LHCN-M2 (cell line): ENCODE data around the gene DEPDC5. TPM values are rescaled to one million over a fixed set of nuclear protein-coding genes. Genes with fewer than 3 reads are reported as not detected.

Experiments
- DNase-seq: peaks from one replicate; pipeline ENCODE4 v3.0.0-alpha.2; 2012; ENCODE audit warnings: low read depth
- total RNA-seq: library from RNA; depleted of rRNA; stranded (reverse); fragments of >200 nt; gene quantifications from 2 replicates; pipeline ENCODE4 v1.2.3, GENCODE V29; 2014

DEPDC5 gene
- total RNA-seq, 1 experiment from 2014 or later, result 13.8 TPM

DNA sequence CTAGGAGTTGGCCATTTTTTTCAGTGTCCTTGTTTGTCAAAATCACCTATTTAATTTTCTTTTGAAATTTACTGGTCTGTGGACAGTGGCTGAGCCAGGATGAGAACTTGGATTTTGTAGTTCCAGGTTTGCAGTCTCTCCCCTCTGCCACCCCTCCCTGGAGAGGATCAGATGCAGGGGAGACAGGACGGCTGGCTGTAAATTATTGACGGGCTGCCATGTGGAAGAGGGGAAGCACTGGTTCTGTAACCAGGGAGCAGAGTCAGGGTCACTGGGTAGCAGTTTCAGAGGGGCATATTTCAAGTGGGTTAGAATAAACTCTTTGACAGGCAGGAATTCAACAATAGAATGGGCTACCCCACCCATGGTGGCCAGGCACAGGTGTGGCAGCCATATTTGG is 169.9 kb downstream of the DEPDC5 start:
- DNase-seq, result no peak

DNA sequence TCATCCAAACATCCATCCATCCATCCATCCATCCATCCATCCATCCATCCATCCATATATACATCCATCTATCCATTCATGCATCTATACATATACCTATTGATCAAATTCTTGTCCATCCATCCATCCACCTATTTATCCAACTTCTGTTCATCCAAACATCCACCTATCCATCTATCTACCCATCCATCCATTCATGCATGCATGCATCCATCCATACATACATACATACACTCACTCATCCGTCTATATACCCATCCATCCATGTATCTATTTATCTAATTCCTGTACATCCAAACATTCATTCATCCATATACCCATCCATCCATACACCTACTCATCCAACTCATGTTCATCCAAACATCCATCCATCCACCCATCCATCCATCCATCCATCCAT is 171.2 kb downstream of the DEPDC5 start:
- no peak for DNase-seq

DNA sequence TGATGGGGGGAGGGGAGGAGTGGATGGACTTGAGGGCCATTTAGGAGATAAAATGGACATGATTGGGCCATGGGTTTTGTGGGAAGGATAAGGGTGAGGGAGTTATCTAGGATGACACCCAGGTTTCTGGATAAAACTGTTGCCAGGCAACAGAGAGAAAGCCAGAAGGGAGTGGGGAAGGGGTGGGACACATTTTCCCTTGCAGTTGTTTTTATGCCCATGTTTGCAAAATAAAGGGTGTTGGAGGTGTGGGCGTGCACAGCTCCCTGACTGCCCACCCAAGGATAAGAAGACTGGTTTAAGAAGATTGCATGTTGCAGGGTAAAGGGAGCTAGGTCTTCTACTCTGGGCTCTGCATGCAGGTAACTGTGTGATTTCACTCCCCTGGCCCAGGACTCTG is 172.2 kb downstream of the DEPDC5 start:
- DNase-seq, result no peak

DNA sequence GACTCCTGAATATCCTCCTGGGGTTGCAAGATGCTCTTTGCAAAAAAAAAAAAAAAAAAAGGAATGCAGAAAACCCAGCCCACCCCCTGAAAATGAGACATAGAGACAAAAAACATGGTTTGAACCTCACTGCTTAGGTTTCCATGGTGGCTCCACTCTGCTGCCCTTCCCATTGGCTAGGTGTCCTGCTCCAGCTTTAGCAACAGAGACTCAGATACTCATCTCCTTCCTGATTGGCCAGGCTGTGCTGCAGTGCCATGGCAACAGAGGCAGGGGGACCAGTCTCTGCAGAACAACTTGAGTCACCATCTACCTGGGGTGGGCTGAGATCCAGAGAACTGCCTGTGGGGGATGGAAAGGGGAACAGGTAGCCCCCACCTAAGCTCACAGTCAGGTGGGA is 173.2 kb downstream of the DEPDC5 start:
- peak; percentile 17 for DNase-seq

DNA sequence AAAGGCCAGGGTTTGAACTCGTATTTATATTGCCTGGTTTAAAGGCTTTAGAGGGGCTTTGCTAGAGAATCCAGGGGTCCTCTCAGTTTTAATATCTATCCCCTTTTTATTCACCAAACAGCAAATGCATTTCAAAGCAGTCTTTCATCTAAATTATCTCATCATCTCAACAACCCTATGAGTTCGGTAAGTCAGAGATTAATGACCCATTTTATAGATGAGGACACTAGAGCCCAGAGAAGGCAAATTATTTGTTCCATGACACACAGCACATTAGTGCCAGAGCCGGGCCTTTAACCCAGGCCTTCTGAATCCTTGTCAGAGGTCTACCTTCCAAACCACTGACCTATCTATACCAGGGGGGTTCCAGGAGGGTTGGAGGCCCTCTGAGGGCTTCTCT is 173.7 kb downstream of the DEPDC5 start:
- no peak for DNase-seq

DNA sequence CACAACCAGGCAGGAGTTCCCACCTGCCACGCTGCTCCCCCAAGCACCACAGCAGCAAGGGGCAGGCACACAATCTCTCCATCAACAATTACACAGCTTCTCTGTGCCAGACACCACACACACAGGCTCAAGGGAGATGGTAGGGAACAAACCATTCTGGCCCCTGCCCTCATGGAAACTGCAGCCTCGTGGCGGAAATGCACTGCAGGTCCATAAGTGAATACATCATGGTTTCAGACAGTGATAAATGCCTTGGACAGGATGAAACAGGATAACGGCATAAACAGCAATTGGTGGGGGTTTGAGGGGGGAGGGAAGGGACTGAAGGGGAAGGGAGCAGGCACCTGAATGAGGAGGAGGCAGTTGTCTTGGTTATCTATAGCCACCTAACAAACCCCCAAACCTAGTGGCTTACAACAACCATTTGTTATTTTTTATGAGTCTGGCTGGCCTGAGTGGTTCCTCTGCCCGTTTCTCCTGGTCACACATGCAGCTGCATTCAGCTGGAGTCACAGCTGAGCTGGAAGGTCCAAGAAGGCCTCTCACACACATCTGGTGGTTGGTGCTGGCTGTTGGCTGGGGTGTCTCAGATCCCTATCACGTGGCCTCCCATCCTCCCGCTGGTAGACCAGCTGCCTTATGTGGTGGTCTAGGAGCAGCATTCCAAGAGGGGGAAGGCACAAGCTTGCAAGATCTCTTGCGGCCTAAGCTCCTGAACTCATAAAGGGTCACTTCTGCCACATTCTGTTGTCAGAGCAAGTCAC is 175.5 kb downstream of the DEPDC5 start:
- DNase-seq, result no peak

DNA sequence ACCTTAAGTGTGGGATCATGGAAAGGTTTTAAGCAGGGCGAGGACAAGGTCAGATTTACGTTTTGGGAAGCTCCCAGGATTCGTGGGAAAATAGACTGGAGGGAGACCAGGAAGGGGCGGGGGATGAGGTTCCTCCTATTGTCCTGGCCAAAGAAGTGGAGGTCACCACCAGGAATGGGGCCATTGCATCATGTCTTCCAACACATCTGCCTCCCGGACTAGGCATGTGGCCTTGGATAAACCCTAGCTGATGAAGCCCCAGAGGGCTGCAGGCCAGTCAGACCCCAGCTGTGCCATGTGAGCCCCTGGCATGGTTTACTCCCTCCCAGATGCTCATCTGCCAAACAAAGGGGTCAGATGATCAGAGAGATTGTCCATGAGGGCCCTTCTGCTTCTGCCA is 179.0 kb downstream of the DEPDC5 start:
- DNase-seq, result no peak

DNA sequence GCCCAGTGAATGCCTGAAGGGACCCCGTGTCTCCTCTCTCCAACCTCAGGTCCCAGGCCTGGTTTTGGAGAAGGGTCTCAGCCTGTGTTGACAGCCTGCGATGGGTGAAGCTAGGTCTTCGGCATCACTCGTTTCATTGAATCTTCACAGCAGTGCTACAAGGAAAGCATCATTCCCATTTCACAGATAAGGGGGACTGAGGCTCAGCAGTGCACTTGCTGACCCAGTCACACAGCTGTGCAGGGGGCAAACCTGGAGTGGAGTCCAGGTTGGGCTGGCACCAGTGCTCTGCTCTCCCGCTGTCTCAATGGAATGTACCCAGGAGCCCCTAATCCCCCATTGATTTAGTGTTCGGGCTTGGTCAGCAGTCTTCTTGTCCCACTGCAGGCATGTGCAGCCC is 179.6 kb downstream of the DEPDC5 start:
- no peak for DNase-seq

DNA sequence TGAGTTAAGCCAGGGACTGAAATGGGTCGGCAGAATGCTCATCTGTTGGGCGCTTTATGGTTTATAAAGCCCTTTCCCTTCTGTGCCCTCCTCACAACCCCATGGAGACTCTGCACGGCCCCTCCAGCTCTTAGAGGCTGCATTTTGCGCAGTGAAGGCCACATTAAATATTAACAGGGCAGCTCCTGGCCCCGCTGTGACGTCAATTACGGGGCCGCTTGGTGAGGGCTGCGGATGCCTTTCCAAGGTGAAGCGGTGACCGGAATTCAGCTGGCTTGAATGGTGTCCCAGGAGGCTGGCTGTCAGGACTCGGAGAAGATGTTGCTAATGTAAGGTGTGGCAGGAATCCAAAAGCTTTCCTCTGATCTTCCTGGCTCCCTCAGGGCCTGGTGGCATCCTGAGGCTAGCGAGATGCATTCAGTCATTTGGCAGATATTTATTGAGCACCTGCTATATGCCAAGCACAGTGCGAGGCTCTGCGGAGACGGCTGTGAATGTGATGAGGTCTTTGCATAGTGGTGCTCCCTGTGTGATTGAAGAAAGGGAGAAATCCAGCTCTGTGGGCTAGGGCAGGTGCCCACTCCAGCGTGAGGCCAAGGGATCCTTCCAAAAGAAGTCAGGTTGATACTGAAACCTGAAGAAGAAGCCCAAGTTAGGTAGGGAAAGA is 180.1 kb downstream of the DEPDC5 start:
- no peak for DNase-seq

DNA sequence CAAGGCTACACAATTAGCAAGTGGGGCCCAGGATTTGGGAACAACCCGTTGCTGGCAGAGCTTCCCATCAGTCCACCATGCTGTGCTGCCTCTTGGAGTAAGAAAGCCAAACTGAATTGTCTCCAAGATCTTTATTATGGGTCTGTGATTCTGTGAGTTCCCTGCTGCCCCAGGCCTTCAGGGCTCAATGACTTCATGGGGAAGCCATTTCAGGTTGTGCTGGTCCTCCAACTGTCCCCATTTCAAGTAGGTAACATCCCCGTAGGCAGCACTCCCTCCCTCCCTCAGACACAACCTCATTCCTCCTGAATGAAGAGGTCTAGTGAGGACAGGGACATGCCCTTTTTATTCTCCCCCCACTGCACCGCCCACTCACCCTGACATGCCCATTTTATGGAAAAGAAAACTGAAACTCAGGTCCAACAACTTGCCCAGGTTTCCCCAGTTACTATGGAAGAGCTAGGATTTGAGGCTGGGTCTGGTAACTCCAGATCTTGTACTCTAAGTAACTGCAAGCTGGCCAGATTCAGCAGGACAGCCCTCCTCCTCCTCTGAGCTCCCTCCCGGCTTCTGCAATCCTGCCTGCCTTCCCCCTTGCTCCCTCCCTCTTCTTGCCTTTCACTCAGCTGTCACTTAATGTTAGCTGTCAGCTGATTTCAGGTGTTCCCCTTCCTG is 182.3 kb downstream of the DEPDC5 start:
- DNase-seq, result no peak

DNA sequence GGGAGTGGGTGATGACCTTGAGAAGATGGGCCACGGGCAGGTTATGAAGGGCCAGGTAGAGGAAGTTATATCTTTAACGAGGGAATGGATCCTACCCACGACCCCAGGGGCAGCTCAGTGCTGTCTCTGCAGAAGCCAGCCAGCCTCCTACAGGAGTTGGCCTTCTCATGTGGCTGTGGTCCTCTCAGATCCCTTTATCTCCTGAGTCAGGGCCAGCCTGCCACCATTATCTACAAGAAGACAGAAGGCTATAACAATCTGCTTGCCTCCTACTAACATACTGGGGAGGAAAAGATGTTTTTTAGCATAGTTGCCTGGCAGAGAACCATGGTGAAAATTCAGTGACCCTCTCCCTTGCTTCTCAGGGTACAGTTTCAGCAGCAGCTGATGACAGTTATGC is 183.5 kb downstream of the DEPDC5 start:
- DNase-seq, result no peak

DNA sequence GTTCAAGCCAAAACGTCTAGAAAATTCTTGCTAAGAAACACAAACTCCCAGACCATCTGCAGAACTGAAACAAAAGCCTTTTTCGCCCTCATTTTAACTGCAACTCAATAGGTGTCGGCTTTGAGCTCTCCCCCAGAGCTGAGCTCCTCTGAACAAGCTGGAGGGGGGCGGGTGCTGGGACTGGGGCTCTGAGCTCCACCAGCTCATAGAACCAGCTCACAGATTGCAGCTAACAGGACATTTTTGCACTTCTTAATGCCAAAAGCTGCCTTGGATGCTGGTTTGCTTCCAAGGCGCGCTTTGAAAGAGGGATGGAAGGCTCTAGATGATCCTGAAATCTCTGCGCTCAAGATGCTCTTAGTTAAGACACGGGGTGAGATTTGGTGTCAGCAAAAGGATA is 184.5 kb downstream of the DEPDC5 start:
- no peak for DNase-seq

DNA sequence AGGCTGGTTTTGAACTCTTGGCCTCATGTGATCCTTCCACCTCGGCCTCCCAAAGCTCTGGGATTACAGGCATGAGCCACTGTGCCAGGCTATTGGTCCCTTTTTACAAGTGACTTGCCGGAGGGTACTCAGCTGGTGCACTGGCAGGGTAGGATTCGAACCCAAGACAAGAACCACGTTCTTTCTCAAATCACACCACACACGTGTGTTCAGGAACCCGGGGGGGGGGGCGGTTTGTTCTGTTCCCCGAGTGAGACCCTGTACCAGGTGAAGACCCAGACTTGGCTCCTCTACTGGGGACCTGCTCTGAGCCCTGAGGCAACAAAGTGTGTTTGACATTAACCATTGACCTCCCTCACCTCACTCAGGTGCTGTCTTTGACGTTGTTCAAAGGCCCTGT is 186.7 kb downstream of the DEPDC5 start:
- DNase-seq, result no peak

DNA sequence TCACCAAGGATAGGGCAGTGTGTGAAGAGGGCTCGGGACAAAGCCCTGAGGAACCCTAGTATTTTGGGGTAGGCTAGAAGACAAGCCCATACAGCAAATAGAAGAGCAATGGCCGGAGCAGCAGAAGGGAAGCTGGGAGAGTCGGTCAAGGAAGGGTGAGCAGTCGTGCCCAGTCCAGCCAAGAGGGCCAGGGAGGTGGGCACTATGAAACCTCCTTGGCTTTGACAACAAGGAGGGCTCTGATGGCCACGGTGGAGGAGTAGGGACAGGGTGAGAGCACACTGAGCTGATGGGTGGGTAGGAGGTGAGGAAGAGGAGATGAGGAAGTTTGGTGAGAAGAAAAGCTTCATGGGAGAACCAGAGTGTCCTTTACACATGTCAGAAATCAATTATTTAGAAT is 188.3 kb downstream of the DEPDC5 start:
- no peak for DNase-seq

DNA sequence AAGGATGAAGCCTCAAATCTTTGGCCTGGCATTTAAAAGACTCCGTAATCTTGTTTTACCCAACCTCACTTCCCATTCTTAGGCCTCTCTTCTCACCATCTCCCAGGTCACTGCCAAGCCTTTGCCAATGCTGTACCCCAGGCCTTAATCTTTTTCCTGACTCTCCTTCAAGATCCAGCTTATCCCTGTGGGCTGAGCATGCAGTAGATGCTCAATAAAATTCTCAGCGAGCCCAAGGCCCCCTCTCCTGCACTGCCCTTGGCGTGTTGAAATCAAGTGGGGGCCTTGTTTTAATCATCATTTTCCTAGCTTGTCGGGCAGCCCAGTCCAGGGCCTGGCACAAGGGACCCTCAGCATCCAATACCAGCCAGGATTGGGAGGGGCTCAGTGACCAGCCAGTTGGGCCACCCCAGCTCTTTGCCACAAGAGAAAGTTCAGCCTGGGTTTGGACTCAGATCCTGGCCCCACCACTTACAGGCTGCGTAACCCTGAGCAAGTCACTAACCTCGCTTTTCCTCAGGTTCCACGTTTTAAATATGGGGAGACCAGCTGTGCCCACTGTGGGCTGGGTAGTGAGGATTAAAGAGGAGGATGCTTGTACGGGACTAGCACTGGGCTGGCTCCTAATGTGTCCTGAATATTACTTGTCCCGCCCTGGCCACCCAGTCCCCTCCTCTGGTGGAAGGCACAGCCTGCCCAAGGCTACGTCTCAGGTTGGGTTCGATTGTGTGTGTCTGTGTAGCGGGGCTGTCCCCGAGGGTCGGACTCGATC is 189.6 kb downstream of the DEPDC5 start:
- DNase-seq, result no peak

DNA sequence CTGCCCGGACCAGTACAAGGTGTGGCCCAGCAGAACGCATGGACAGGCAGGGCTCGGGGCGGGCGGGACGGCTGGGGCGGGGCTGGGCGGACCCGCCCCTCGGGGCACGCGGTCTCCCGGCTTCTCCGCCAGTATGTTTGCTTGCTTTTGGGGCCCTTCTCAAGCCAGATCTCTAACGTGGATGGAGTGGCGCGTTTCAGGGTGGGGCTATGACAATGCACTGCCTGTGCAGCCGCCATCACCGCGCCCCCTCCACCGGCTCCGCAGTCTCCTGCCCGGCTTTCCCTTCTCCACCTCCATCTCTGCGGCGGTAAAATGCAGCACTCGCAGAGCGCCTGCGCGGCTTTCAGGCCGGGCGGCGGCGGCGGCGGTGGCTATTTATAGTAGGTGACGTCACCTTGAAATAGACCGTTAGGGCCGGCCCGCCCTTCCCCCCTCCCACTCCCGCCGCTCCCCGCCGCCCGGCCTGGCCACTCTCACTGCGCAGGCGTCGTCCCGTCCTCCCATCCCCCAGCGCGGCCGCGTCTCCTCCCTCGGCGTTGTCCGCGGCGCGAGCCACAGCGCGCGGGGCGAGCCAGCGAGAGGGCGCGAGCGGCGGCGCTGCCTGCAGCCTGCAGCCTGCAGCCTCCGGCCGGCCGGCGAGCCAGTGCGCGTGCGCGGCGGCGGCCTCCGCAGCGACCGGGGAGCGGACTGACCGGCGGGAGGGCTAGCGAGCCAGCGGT is 190.3 kb downstream of the DEPDC5 start, which contains the start of gene YWHAH:
TSS of gene YWHAH (plus strand) at position 558 of the 722 bp plus-strand sequence. CDS start 199 bp downstream, outside the sequence.
- peak; percentile 91 for DNase-seq

DNA sequence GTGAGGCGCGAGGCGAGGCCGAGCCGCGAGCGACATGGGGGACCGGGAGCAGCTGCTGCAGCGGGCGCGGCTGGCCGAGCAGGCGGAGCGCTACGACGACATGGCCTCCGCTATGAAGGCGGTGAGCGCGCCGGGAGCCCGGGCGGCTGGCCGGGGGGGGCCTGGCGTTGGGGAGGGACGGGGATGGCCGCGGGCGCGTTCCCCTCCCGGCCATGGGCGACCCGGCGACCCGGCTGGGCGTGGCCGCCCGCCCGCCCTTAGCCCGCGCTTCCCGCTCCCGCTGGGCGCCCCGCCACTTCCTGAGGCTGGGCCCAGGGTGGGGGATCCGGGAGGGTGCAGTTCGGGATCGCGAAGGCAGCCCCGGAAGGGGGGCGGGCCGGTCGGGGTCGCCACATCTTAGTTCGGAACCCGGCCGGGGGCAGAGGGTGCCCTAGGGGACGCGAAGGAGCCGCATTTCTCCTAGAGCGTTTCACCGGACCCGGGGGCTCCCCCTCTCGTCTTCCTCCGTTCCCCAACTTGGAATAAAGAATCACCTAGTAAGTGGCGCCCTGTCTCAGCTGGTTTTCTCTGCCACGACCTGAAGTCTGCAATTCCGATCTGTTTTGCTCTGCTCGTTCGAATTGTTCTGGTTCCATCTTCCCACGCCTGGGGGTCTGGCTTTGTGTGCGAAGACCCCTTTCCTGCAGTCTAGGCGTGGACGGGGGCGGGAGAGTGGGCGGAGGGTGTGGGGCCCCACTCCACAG is 191.1 kb downstream of the DEPDC5 start:
- no peak for DNase-seq

DNA sequence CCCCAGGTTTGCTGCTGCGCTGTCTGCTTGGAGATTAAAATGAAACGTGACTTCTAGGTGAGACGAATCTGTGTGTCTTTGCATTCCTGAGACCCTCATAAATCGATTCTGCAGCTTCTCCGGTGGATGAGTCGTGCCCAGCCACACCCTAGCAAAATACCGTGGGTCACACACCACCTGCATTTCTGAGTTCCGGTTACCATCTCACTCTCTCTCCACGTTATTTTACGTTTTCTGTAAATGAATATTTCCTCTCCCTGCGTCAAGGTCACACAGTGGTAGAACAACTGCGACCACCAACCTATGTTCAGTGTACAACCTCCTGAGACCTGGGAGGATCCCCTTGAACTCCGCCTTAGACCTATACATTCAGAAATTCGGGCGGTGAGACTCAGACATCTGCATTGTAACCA is 191.6 kb downstream of the DEPDC5 start:
- no peak for DNase-seq

DNA sequence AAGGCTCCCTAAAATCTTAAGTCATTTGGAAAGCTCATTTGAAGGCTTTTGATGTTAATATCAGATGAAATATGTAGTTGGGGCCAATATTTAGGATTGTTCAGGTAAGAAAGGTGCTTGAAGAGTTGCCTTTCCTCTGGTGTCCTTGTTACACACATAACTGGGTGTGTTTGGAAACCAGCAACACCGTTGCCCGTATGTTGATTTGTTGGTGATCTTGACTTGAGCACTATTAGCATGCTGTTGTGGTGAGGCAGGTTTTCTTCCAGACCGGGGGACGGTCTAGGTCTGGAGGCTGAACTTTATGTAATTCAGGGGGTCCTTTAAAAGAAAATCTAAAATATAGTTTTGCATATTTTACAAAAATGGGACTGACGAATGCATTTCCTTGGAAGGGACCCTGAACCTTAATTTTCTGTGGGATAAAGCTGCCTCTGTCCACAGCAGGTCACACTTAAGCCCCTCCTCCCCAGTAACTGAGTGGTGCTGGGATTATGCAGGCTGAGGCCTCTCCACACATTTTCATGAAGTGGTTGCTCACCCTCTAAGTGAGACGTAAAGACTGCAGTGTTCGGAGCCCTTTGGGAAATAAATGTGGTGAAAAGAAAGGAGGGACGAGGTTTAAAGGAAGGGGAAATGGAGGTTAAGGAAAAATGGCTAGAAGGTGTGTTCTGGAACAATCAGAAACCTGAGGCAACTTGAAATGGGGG is 192.3 kb downstream of the DEPDC5 start:
- DNase-seq, result no peak

DNA sequence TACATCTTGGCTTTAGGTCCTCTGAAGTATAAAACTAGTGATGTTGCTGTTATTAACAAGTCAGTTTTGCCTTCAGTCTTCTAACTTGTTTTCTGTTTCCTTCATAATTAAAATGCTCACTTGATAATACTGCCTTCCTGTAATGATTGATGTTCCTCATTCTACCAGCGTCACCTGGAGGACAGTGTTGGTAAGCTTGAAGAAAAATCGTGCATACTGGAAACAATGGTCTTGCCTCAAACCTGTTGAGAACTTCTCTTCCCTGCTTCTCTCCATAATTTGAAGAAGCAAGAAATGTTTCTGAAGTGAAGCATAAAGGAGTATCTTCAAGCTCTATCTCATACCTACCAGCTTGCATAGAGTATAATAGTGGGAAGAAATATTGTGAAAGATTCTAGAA is 193.5 kb downstream of the DEPDC5 start:
- peak; percentile 35 for DNase-seq
